ENCODE results near the gene BICRA. TPM values are rescaled to one million over a fixed set of nuclear protein-coding genes. Genes with fewer than 3 reads are reported as not detected.

Gene BICRA
- total RNA-seq, 1 experiment from 2014 or later: 34.3 TPM

DNA sequence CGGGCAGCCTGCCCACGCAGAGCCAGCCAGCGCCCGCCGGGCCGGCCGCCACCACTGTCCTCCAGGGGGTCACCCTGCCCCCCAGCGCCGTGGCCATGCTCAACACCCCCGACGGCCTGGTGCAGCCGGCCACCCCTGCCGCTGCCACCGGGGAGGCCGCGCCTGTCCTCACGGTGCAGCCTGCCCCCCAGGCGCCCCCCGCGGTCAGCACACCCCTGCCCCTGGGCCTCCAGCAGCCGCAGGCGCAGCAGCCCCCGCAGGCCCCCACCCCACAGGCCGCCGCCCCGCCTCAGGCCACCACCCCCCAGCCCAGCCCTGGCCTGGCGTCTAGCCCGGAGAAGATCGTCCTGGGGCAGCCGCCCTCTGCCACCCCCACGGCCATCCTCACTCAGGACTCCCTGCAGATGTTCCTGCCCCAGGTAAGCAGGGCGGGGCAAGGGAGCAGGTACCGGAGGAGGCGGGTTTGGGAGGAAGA, 72.0 kb downstream of the BICRA start:
- Mint-ChIP-seq H3K4me1 (ENCODE audit: low read depth, unreplicated experiment) (peaks cover 14% of the 10 kb centered on the region), H3K27ac (ENCODE audit: unreplicated experiment) (peak overlapping the region; percentile 78), H3K4me3 (ENCODE audit: unreplicated experiment) (no peak overlapping the region), H3K27me3 (ENCODE audit: insufficient read depth, unreplicated experiment) (no peaks in the 10 kb centered on the region), H3K36me3 (ENCODE audit: insufficient read depth, unreplicated experiment) (peaks cover 76% of the 10 kb centered on the region), H3K9me3 (ENCODE audit: unreplicated experiment) (no peaks in the 10 kb centered on the region)
- no peaks in the 10 kb centered on the region; the same call in 1 of the 2 replicates for H3K36me3 ChIP-seq (ENCODE audit: control insufficient read depth, insufficient read depth, low read length)
- POLR2A ChIA-PET: no interaction called here
- H3K9me3 ChIP-seq: no peaks in the 10 kb centered on the region
- H3K27me3 ChIP-seq (replicated peaks; ENCODE audit: control insufficient read depth, insufficient read depth, low read length): no peaks in the 10 kb centered on the region
- TF ChIP-seq, protein P1, sequence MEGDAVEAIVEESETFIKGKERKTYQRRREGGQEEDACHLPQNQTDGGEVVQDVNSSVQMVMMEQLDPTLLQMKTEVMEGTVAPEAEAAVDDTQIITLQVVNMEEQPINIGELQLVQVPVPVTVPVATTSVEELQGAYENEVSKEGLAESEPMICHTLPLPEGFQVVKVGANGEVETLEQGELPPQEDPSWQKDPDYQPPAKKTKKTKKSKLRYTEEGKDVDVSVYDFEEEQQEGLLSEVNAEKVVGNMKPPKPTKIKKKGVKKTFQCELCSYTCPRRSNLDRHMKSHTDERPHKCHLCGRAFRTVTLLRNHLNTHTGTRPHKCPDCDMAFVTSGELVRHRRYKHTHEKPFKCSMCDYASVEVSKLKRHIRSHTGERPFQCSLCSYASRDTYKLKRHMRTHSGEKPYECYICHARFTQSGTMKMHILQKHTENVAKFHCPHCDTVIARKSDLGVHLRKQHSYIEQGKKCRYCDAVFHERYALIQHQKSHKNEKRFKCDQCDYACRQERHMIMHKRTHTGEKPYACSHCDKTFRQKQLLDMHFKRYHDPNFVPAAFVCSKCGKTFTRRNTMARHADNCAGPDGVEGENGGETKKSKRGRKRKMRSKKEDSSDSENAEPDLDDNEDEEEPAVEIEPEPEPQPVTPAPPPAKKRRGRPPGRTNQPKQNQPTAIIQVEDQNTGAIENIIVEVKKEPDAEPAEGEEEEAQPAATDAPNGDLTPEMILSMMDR (IDR thresholded peaks at IDR 0.05; ENCODE audit: insufficient read depth in 1 of 2, low read depth in 1 of 2, low read length in 1 of 2, severe bottlenecking in 1 of 2, unreplicated experiment in 1 of 2): no peak
- no peak for DNase-seq
- no peak overlapping the region for H3K4me3 ChIP-seq (ENCODE audit: low read depth, low read length)
- CTCF ChIA-PET: no interaction called here
- H3K4me1 ChIP-seq: no peaks in the 10 kb centered on the region
- intact Hi-C loops (cut with micrococcal nuclease; ENCODE audit: unreplicated experiment): no loop called here
- BruUV-seq (replicated peaks): no TSS peak

DNA sequence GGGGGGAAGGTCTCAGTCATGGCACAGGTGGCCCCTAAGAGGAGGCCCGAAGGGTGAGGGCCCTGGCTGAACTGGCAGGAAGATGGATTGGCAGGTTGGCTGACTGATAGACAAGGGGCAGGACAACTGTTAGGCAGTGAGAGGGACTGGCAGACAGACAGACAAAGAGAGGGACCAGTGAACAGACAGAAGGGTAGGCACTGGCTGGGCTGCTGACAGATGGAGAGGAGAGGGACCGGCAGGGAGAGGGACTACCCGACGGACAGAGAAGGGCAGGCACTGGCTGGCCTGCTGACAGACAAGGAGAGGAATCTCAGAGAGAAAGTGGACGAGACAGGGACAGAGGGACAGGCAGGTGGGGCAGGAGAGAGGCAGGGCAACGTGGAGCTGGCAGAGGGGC, 72.5 kb downstream of the BICRA start:
- peak overlapping the region; percentile 2 for H3K4me3 Mint-ChIP-seq (ENCODE audit: unreplicated experiment)
- H3K27me3 Mint-ChIP-seq (ENCODE audit: insufficient read depth, unreplicated experiment): no peaks in the 10 kb centered on the region
- H3K9me3 Mint-ChIP-seq (ENCODE audit: unreplicated experiment): no peaks in the 10 kb centered on the region
- peaks cover 78% of the 10 kb centered on the region for H3K36me3 Mint-ChIP-seq (ENCODE audit: insufficient read depth, unreplicated experiment)
- POLR2A ChIA-PET: no interaction called here
- H3K4me1 Mint-ChIP-seq (ENCODE audit: low read depth, unreplicated experiment): peaks cover 14% of the 10 kb centered on the region
- Histone ChIP-seq H3K9me3 (no peaks in the 10 kb centered on the region), H3K4me3 (ENCODE audit: low read depth, low read length) (no peak overlapping the region), H3K4me1 (no peaks in the 10 kb centered on the region), H3K36me3 (ENCODE audit: control insufficient read depth, insufficient read depth, low read length) (no peaks in the 10 kb centered on the region; the same call in 1 of the 2 replicates), H3K27me3 (replicated peaks; ENCODE audit: control insufficient read depth, insufficient read depth, low read length) (no peaks in the 10 kb centered on the region)
- BruUV-seq (replicated peaks): no TSS peak
- intact Hi-C loops (cut with micrococcal nuclease; ENCODE audit: unreplicated experiment): no loop called here
- no peak for DNase-seq
- CTCF ChIA-PET: no interaction called here
- H3K27ac Mint-ChIP-seq (ENCODE audit: unreplicated experiment): peak overlapping the region; percentile 78
- TF ChIP-seq, protein P1 (IDR thresholded peaks at IDR 0.05; ENCODE audit: insufficient read depth in 1 of 2, low read depth in 1 of 2, low read length in 1 of 2, severe bottlenecking in 1 of 2, unreplicated experiment in 1 of 2): no peak

DNA sequence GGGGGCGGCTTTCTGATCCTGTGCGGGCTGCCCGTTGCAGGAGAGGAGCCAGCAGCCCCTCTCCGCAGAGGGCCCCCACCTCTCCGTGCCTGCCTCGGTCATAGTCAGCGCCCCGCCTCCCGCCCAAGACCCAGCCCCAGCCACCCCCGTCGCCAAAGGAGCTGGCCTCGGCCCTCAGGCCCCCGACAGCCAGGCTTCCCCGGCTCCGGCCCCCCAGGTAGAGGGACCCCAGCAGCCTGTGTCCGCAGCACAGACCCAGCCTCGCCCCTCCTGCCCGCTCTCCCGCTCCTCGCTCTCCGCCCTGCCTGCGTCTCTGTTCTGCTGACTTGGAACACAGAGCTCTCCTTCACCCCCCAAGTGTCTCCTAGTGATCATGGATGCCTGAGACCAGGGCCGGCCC, 73.0 kb downstream of the BICRA start:
- Mint-ChIP-seq H3K9me3 (ENCODE audit: unreplicated experiment) (no peaks in the 10 kb centered on the region), H3K27ac (ENCODE audit: unreplicated experiment) (peak overlapping the region; percentile 78), H3K4me1 (ENCODE audit: low read depth, unreplicated experiment) (peaks cover 14% of the 10 kb centered on the region), H3K36me3 (ENCODE audit: insufficient read depth, unreplicated experiment) (peaks cover 80% of the 10 kb centered on the region), H3K4me3 (ENCODE audit: unreplicated experiment) (no peak overlapping the region), H3K27me3 (ENCODE audit: insufficient read depth, unreplicated experiment) (no peaks in the 10 kb centered on the region)
- BruUV-seq (replicated peaks): no TSS peak
- ChIA-PET POLR2A (no interaction called here), CTCF (interaction anchor here (0.6 kb wide), 2 partner anchors 16 to 664 kb away, joined by 4 to 6 read pairs; no protein-coding TSS in a partner anchor)
- no peak for DNase-seq
- H3K36me3 ChIP-seq (ENCODE audit: control insufficient read depth, insufficient read depth, low read length): no peaks in the 10 kb centered on the region; the same call in 1 of the 2 replicates
- no peaks in the 10 kb centered on the region for H3K9me3 ChIP-seq
- H3K4me1 ChIP-seq: no peaks in the 10 kb centered on the region
- no peak overlapping the region for H3K4me3 ChIP-seq (ENCODE audit: low read depth, low read length)
- intact Hi-C loops (cut with micrococcal nuclease; ENCODE audit: unreplicated experiment): no loop called here
- H3K27me3 ChIP-seq (replicated peaks; ENCODE audit: control insufficient read depth, insufficient read depth, low read length): no peaks in the 10 kb centered on the region
- TF ChIP-seq, protein P1 (IDR thresholded peaks at IDR 0.05; ENCODE audit: insufficient read depth in 1 of 2, low read depth in 1 of 2, low read length in 1 of 2, severe bottlenecking in 1 of 2, unreplicated experiment in 1 of 2): no peak

All from Caco-2 (cell line).